Right lobe of liver (tissue), 6 donors: ENCODE measurements around the gene LARP7. TPM values are rescaled to one million over a fixed set of nuclear protein-coding genes. Genes with fewer than 3 reads are reported as not detected.

Experiments
- ATAC-seq, 4 donors: fragments of 200-7000 bp; cut with Tn5 transposase; one replicate each; pipeline ENCODE4 v1.9.1; 2020; ENCODE audit warnings: mild to moderate bottlenecking in 4 of 4, moderate library complexity in 4 of 4
- DNase-seq, 3 donors: peaks; one replicate each; pipeline ENCODE4 v3.0.0-alpha.2; 2020
- H3K27ac ChIP-seq, 3 donors: fragments of 200-600 bp; one replicate each; pipeline ENCODE4 v1.8.0; 2022
- H3K27me3 ChIP-seq, 2 donors: fragments of 200-600 bp; one replicate each; pipeline ENCODE4 v1.8.0; 2022
- H3K36me3 ChIP-seq, 4 donors: fragments of 200-600 bp; sonication (generic) in 1 of 4; one replicate each; pipeline versions ENCODE4 v1.5.1 to v1.8.0; 2017 to 2022; ENCODE audit warnings: control low read depth in 1 of 4
- H3K4me1 ChIP-seq, 4 donors: fragments of 200-600 bp; sonication (generic) in 1 of 4; one replicate each; pipeline versions ENCODE4 v1.5.1 to v1.8.0; 2017 to 2022; ENCODE audit warnings: control low read depth in 1 of 4
- H3K4me3 ChIP-seq, 3 donors: fragments of 200-600 bp; one replicate each; pipeline ENCODE4 v1.8.0; 2022
- H3K9me3 ChIP-seq, 4 donors: fragments of 200-600 bp; sonication (generic) in 1 of 4; one replicate each; pipeline versions ENCODE4 v1.5.1 to v1.8.0; 2017 to 2022; ENCODE audit warnings: control low read depth in 1 of 4
- CTCF ChIP-seq, 4 donors: fragments of 200-600 bp in 3 of 4; fragments of 450-650 bp in 1 of 4; IDR thresholded peaks; one replicate each; pipeline versions ENCODE4 v1.5.1 to v1.8.0; 2016 to 2022; ENCODE audit warnings: antibody characterized with exemption in 4 of 4, mild to moderate bottlenecking in 2 of 4
- POLR2A ChIP-seq: fragments of 450-650 bp; IDR thresholded peaks from one replicate; pipeline ENCODE4 v1.6.1; 2017; ENCODE audit warnings: antibody characterized with exemption, mild to moderate bottlenecking
- WGBS: methylation state at CpG from one replicate; pipeline ENCODE4 v1.1.6; 2018; ENCODE audit warnings: low coverage, low lambda C conversion rate; ENCODE audit not compliant: insufficient coverage; ENCODE audit errors: missing lambda C conversion rate; 5-methylcytosine and 5-hydroxymethylcytosine counted together
- intact Hi-C, 2 donors: fragments of 100-400 bp; cut with DNase I; formaldehyde crosslinking; loops; one replicate each; pipeline versions ENCODE4 v1.11.2 to v1.14.1; 2022
- total RNA-seq, 6 experiments: library from RNA; depleted of rRNA in 2 of 6; stranded (reverse); fragments of >200 nt in 2 of 6; fragmentation: NEBNext Ultra II Directional in 3 of 6; extraction: Animal tissue kit (Norgen Biotek cat#: 25700) in 3 of 6; gene quantifications; one replicate each; pipeline versions ENCODE4 v1.1.0 to v1.2.4, GENCODE V29; 2016 to 2023
- donor health status: DM: no; HTN: yes; CAD: no.
- donor health status: DM: no; HTN: no; CAD: no.
- donor health status: DM: no; HTN: no; CAD: no.
- donor health status: DM: no; HTN: yes; CAD: no.
- donor health status: DM: no; HTN: yes; CAD: no.

Gene LARP7
- total RNA-seq, 6 experiments from 2014 or later: 12.7 to 28.8 (median 20.4) TPM

GRCh38 chr4:112645541-112646329, 8.8 kb downstream of the LARP7 start:
- ATAC-seq (no peak), DNase-seq (no peak)
- WGBS: 77% methylated on average over 8 of the region's 8 CpGs
- intact Hi-C loops: no loop called here
- H3K4me1 ChIP-seq: no peaks in the 10 kb centered on the region
- H3K27ac ChIP-seq: no peak overlapping the region
- H3K4me3 ChIP-seq: no peak overlapping the region
- no peak for TF ChIP-seq POLR2A
- no peak for TF ChIP-seq CTCF (IDR thresholded peaks at IDR 0.05)
- H3K27me3 ChIP-seq: no peaks in the 10 kb centered on the region
- peaks cover 3 to 60% (median 24%) of the 10 kb centered on the region in 4 donors for H3K36me3 ChIP-seq
- no peaks in the 10 kb centered on the region for H3K9me3 ChIP-seq

GRCh38 chr4:112646632-112647537, 9.9 kb downstream of the LARP7 start:
- Histone ChIP-seq H3K4me3 (no peak overlapping the region), H3K27me3 (no peaks in the 10 kb centered on the region), H3K9me3 (no peaks in the 10 kb centered on the region), H3K27ac (no peak overlapping the region), H3K36me3 (peaks cover 3 to 71% (median 29%) of the 10 kb centered on the region in 4 donors), H3K4me1 (no peaks in the 10 kb centered on the region)
- ATAC-seq: no peak
- intact Hi-C loops: no loop called here
- no peak for DNase-seq
- TF ChIP-seq POLR2A (no peak), CTCF (IDR thresholded peaks at IDR 0.05) (no peak)
- WGBS: 79% methylated on average over 6 of the region's 6 CpGs

GRCh38 chr4:112647785-112648184, 10.8 kb downstream of the LARP7 start:
- no peak for ATAC-seq
- DNase-seq: no peak
- Histone ChIP-seq H3K4me1 (no peaks in the 10 kb centered on the region), H3K9me3 (no peaks in the 10 kb centered on the region), H3K27ac (no peak overlapping the region), H3K27me3 (no peaks in the 10 kb centered on the region), H3K4me3 (no peak overlapping the region), H3K36me3 (peaks cover 3 to 75% (median 29%) of the 10 kb centered on the region in 4 donors)
- intact Hi-C loops: no loop called here
- WGBS: 59% methylated on average over 3 of the region's 3 CpGs
- TF ChIP-seq POLR2A (no peak), CTCF (IDR thresholded peaks at IDR 0.05) (no peak)

- Histone ChIP-seq H3K27ac (no peak overlapping the region), H3K36me3 (peaks cover 3 to 82% (median 30%) of the 10 kb centered on the region in 4 donors), H3K27me3 (no peaks in the 10 kb centered on the region), H3K4me1 (no peaks in the 10 kb centered on the region), H3K9me3 (no peaks in the 10 kb centered on the region), H3K4me3 (no peak overlapping the region)
- 86% methylated on average over 3 of the region's 3 CpGs for WGBS
- TF ChIP-seq CTCF (IDR thresholded peaks at IDR 0.05) (no peak), POLR2A (no peak)
- DNase-seq (no peak), ATAC-seq (no peak)
- intact Hi-C loops: no loop called here
Observed at GRCh38 chr4:112648263-112649054, 11.5 kb downstream of the LARP7 start.
